ENCODE measurements around the gene ANKH. TPM values are rescaled to one million over a fixed set of nuclear protein-coding genes. Genes with fewer than 3 reads are reported as not detected.

Gene ANKH
- total RNA-seq, 1 experiment from 2014 or later = 65.2 TPM

DNA sequence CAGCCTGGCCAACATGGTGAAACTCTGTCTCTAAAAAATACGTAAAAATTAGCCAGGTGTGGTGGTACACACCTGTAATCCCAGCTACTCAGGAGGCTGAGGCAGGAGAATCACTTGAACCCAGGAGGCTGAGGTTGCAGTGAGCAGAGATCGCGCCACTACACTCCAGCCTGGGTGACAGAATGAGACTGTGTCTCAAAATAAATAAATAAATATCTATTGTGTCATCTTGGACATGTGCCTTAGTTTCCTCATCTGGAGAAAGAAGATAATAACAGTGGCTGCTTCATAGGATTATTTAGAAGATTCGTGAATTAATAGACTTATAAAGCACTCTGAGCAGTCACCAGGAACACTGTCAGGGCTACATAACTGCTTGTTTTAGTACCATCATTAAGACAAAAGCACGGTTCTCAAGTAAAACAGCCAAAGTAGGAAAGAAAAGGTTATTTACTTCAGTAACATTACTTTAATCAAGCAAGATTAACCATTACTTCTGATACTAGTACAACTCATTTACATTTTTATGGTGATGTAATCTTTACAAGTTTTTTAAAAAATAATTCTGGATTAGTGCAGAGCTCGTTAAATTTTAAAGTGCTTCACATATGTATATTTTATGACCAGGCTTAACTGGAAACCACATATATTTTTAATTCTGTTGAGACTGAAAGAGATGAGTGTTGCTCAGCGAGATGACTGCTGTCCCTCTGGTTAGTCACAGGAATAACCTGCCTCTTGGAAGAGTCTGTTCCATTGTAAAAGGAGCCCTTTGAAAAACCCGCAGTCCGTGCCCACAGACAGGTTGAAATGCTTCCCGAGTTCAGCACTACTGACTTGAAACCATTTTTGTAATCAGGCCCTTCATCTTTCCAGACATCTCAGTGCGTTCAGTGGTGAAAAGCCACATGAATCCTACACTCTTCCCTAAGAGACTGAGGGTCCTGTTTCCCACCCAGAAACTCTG, 36.7 kb downstream of the ANKH start:
- POLR2A ChIA-PET = no interaction called here

DNA sequence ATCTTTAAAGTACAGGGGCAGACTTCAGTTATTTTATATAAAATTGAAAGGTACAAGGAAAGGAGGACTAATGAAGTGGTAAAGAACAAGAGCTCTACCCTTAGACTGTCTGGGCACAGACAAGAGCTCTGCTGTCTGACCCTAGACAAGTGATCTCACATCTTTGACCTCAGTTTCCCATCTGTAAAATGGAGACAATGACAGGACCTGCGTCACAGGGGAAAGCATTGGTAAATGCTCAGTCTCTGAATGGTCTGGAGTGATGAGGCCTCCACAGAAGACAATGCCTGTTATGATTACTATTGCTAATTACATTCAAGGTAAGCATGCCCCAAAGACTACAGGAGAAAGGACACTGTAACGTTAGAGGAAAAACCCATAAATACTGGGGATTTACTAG, 37.5 kb downstream of the ANKH start:
- Histone ChIP-seq H3K9me3 (ENCODE audit: control insufficient read depth in 1 of 2, insufficient read depth in 1 of 2, low read depth in 1 of 2, low read length in 2 of 2) (no peaks in the 10 kb centered on the region), H4K20me1 (ENCODE audit: insufficient read depth) (no peaks in the 10 kb centered on the region), H3K36me3 (ENCODE audit: control insufficient read depth in 1 of 2, insufficient read depth in 2 of 2, low read length in 2 of 2) (no peaks in the 10 kb centered on the region), H3K27ac (ENCODE audit: low read depth, low read length) (no peak overlapping the region), H3K9me2 (ENCODE audit: insufficient read depth) (no peaks in the 10 kb centered on the region), H3K79me2 (ENCODE audit: insufficient read depth, low read length) (peaks cover 4% of the 10 kb centered on the region; the same call in 1 of the 2 replicates), H3K27me3 (ENCODE audit: insufficient read depth, low read length) (no peaks in the 10 kb centered on the region), H2AFZ (ENCODE audit: low read depth, low read length, poor library complexity, severe bottlenecking) (no peak overlapping the region), H3K4me3 (replicated peaks in 1 of 2; ENCODE audit: low read depth in 1 of 2, low read length in 2 of 2) (no peak overlapping the region), H3K4me2 (ENCODE audit: low read length) (no peak overlapping the region), H3K4me1 (ENCODE audit: control insufficient read depth in 1 of 2, insufficient read depth in 2 of 2, low read length in 2 of 2) (no peaks in the 10 kb centered on the region), H3K9ac (ENCODE audit: low read length) (no peak overlapping the region)
- POLR2A ChIA-PET = no interaction called here
- no TSS peak for BruUV-seq (replicated peaks)
- DNase-seq (ENCODE audit: low read depth, low spot score) (no peak), ATAC-seq (no peak)
- intact Hi-C loops (cut with micrococcal nuclease) = loop anchor here (5.0 kb wide), 1 partner anchor 1748 kb away; no protein-coding TSS in a partner anchor
- RAD21 ChIA-PET (ENCODE audit: low non-redundant PET in 1 of 2, low total read pairs in 2 of 2, uncharacterized antibody in 2 of 2, unreplicated experiment in 2 of 2) = no interaction called here
- CTCF ChIA-PET = no interaction called here
- TF ChIP-seq, protein P1, sequence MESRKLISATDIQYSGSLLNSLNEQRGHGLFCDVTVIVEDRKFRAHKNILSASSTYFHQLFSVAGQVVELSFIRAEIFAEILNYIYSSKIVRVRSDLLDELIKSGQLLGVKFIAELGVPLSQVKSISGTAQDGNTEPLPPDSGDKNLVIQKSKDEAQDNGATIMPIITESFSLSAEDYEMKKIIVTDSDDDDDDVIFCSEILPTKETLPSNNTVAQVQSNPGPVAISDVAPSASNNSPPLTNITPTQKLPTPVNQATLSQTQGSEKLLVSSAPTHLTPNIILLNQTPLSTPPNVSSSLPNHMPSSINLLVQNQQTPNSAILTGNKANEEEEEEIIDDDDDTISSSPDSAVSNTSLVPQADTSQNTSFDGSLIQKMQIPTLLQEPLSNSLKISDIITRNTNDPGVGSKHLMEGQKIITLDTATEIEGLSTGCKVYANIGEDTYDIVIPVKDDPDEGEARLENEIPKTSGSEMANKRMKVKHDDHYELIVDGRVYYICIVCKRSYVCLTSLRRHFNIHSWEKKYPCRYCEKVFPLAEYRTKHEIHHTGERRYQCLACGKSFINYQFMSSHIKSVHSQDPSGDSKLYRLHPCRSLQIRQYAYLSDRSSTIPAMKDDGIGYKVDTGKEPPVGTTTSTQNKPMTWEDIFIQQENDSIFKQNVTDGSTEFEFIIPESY (IDR thresholded peaks at IDR 0.05; ENCODE audit: extremely low read depth, insufficient replicate concordance, low read length) = no peak
- TF ChIP-seq POLR2A (IDR thresholded peaks at IDR 0.05; ENCODE audit: borderline replicate concordance, extremely low read depth, insufficient read depth, insufficient read length) = no peak
- no peak for TF ChIP-seq CBX3 (IDR thresholded peaks at IDR 0.05; ENCODE audit: low read depth)
- TF ChIP-seq POLR2AphosphoS5 (IDR thresholded peaks at IDR 0.05; ENCODE audit: low read depth, low read length) = no peak
- no peak for TF ChIP-seq EZH2 (IDR thresholded peaks at IDR 0.05)
- TF ChIP-seq RAD21 (IDR thresholded peaks at IDR 0.05; ENCODE audit: low read depth) = no peak
- no peak for TF ChIP-seq ELF1 (IDR thresholded peaks at IDR 0.05; ENCODE audit: borderline replicate concordance, low read depth)
- no peak for TF ChIP-seq YY1 (IDR thresholded peaks at IDR 0.05; ENCODE audit: extremely low read depth, insufficient replicate concordance, low read depth, low read length)
- TF ChIP-seq, protein P2, sequence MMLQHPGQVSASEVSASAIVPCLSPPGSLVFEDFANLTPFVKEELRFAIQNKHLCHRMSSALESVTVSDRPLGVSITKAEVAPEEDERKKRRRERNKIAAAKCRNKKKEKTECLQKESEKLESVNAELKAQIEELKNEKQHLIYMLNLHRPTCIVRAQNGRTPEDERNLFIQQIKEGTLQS (IDR thresholded peaks at IDR 0.05) = no peak
- TF ChIP-seq EGR1 (IDR thresholded peaks at IDR 0.05; ENCODE audit: low read depth) = no peak

More for the DNA sequence above, 36.7 kb downstream of the ANKH start:
- H3K4me1 ChIP-seq (ENCODE audit: control insufficient read depth in 1 of 2, insufficient read depth in 2 of 2, low read length in 2 of 2) = no peaks in the 10 kb centered on the region
- H3K4me2 ChIP-seq (ENCODE audit: low read length) = no peak overlapping the region
- H3K27me3 ChIP-seq (ENCODE audit: insufficient read depth, low read length) = no peaks in the 10 kb centered on the region
- H3K4me3 ChIP-seq (replicated peaks in 1 of 2; ENCODE audit: low read depth in 1 of 2, low read length in 2 of 2) = no peak overlapping the region
- TF ChIP-seq, protein P3, sequence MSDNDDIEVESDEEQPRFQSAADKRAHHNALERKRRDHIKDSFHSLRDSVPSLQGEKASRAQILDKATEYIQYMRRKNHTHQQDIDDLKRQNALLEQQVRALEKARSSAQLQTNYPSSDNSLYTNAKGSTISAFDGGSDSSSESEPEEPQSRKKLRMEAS (IDR thresholded peaks at IDR 0.05) = no peak
- TF ChIP-seq EZH2phosphoT487 (IDR thresholded peaks at IDR 0.05; ENCODE audit: borderline replicate concordance) (no peak), JUND (IDR thresholded peaks at IDR 0.05) (no peak), FOSL1 (IDR thresholded peaks at IDR 0.05; ENCODE audit: low read depth) (no peak), TCF7L2 (IDR thresholded peaks at IDR 0.05; ENCODE audit: borderline replicate concordance, extremely low read depth, insufficient read depth, insufficient read length) (no peak)
- no peaks in the 10 kb centered on the region for H4K20me1 ChIP-seq (ENCODE audit: insufficient read depth)
- ChIA-PET CTCF (no interaction called here), RAD21 (ENCODE audit: low non-redundant PET in 1 of 2, low total read pairs in 2 of 2, uncharacterized antibody in 2 of 2, unreplicated experiment in 2 of 2) (no interaction called here)
- intact Hi-C loops (cut with micrococcal nuclease) = loop anchor here (5.0 kb wide), 1 partner anchor 1747 kb away; no protein-coding TSS in a partner anchor
- H3K79me2 ChIP-seq (ENCODE audit: insufficient read depth, low read length) = peaks cover 4% of the 10 kb centered on the region; the same call in 1 of the 2 replicates
- no peak for ATAC-seq
- H2AFZ ChIP-seq (ENCODE audit: low read depth, low read length, poor library complexity, severe bottlenecking) = no peak overlapping the region
- no TSS peak for BruUV-seq (replicated peaks)
- no peak for DNase-seq (ENCODE audit: low read depth, low spot score)
- no peaks in the 10 kb centered on the region for H3K36me3 ChIP-seq (ENCODE audit: control insufficient read depth in 1 of 2, insufficient read depth in 2 of 2, low read length in 2 of 2)
- no peak overlapping the region for H3K27ac ChIP-seq (ENCODE audit: low read depth, low read length)
- H3K9me2 ChIP-seq (ENCODE audit: insufficient read depth) = no peaks in the 10 kb centered on the region
- H3K9me3 ChIP-seq (ENCODE audit: control insufficient read depth in 1 of 2, insufficient read depth in 1 of 2, low read depth in 1 of 2, low read length in 2 of 2) = no peaks in the 10 kb centered on the region
- no peak overlapping the region for H3K9ac ChIP-seq (ENCODE audit: low read length)
